Non-pigmented ciliary epithelial cell (primary cell): ENCODE measurements around the gene FBP2.
"Not testable (repeated sequence)": the region's sequence is repeated elsewhere in the genome, so short reads cannot be mapped to it uniquely, and the experiment has no call there.

Experiments used
- DNase-seq: peaks from one replicate; pipeline ENCODE4 v3.0.0-alpha.2; 2010; ENCODE audit warnings: low read depth

FBP2 gene

DNA sequence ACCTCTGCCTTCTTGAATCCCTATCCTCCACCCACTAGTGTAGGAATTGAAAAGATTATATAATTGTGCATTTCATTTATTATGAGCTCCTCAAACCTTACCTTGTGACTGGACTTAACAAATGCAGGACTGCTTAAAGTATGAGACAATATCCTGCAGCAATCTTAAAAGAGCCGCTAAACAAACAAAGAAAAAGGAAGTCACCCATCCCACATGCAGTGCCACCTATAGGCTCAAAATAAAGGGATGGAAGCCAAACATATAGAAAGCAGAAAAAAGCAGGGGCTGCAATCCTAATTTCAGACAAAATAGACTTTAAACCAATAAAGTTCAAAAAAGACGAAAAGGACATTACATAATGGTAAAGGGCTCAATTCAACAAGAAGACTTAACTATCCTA lies 30.1 kb downstream of the FBP2 start:
- DNase-seq: no peak

DNA sequence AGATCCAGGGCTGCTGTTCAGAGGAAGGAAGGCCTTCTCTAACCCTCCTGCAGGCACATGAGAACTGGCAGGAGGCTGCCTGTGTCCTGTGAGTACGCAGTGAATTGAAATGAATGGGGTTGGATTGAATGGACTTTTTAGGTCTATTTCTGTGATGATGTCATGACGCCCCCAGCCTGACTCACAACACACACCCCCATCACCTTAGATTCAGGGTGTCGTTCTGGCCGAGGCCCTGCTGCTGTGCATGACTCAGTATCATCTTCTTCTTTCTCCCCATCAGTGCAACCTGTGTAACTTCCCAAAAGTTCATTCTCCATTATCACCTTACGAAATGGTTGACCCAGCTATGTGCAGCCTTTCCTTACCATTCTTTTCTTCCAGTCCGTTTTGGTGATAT lies 33.4 kb downstream of the FBP2 start:
- no peak for DNase-seq

DNA sequence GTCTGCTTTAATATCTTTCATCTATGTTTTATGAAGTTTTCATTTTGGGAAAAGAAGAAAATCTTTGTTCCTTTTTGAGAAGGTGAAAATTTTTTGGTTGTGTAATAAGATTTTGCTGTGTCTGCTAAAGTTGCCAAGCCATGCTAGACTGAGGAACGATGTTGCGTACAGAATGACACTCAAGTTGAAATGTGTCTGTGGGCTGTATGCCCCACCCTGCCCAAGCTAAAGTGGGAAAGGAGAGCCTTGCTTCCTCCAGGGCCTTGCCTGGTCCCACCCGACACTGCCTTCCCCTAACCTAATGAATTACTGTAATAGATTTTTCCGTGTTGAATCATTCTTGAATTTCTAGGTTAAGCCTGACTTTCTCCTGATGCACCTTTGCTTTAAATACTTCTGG lies 36.2 kb downstream of the FBP2 start:
- no peak for DNase-seq

DNA sequence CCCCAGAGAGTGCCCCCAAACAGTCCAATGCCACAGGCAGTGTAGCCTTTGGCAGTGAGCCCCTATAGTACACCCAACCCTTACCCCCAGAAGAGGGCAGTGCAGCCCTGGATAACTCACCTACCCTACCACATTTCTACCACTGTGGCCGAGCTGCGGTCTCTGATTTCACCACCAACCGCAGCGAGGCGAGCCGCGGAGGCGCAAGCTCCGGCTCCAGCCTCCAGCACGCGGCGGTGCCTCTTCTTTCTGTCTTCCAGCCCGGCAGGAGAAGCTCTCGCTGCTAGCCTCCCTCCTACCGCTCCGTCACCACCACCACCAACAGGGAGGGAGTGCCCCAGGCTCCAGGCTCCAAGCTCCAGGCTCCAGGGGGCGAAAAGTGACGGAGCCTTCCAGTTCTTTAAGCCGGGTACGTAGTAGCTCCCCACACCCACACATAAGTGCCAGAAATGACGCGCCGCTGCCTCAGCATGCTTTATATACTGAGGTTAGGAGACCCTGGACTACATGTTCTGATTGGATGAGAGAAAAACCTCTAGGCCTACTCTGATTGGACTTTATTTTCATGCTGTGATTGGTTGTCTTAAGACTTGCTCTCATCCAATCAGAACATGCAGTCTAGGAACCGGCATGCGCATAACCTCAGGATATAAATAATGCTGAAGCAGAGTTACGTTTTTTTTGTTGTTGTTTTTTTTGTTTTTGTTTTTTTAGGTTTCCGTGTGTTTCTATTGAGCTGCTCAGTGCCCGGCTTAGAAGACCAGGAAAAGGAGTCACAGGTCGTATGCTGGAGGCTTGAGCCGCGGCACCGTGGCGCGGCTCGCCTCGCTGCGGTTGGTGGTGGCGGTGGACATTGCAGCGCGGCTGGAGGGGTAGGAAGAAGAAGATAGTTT lies 38.9 kb downstream of the FBP2 start, which contains the start of gene PCAT7:
Gene PCAT7, plus strand, starts transcription at position 645 of the 893 bp plus-strand sequence.
- no peak for DNase-seq

DNA sequence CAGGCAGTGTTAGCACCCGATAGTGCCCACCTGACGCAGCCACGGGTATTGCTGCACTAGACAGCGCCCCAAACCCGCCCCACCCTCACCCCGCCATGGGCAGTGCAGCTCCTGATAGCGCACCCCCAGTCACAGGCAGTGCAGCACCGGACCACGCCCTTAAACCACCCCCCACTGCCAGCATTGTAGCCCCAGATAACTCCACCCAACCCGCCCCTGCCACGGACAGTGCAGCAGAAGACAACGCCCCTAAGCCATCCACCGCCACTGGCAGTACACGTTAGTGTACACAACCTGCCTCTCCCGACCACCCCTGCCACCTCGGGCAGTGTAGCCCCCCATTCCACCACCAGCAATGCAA lies 39.6 kb downstream of the FBP2 start:
- no peak for DNase-seq

DNA sequence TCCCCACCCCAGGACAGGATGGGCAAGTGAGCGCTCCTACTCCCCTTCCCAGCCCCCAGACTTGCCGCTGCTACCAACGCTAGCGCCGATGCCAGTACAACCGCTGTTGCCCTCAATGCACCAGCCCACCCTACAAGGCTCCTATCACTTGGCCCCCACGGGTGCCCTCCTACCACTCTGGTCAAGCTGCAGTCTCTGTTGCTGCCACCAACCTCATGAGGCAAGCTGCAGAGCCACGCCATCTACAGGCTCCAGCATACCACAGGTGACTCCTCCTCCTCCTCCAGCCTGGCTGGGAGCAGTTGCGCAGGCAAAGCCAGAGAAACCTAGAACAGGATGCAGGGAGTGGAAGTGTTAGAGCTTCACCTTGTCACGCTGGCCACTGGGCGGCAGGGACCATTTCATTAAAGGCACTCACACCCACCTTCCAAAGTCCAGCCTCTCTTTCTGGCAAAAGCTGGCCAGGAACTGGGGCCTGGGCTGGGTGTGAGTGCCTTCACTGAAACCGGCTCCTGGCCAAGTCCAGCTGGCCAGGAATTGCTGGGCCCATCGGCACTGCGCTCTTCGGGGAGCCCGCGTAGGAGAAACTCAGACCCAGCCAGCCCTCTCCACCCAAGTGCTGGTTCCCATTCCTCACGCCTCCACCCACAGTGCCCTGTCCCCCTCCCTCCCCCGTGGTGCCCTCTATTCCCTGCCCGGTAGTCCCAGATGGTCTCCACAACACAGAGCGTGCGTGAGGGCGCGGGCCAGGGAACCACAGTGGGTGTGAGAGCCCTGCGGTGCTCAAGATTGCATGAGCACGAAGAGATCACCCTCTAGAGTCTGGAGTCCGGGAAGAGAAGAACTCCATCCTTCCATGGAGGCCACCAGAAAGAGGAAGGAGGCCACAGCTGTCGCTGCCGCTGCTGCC lies 40.3 kb downstream of the FBP2 start:
- DNase-seq: no peak

DNA sequence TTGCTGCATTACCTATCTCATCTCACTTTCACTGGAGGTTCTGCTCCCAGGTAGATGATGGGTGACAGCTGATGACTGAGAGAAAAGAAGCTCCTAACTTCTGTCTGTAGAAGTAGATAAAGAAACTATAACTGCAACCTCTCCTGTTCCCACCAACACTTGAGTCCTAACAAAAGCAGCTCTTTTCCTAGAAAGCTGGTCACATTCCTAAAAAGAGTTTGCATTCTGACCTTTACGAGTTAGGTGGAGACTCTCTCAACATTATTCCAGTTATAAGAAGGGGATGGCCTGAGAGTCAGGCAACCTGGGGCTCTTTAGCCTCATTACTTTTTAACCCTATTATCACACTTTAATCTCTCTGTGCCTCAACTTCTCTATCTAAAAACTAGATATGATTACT lies 47.7 kb downstream of the FBP2 start:
- DNase-seq: no peak

DNA sequence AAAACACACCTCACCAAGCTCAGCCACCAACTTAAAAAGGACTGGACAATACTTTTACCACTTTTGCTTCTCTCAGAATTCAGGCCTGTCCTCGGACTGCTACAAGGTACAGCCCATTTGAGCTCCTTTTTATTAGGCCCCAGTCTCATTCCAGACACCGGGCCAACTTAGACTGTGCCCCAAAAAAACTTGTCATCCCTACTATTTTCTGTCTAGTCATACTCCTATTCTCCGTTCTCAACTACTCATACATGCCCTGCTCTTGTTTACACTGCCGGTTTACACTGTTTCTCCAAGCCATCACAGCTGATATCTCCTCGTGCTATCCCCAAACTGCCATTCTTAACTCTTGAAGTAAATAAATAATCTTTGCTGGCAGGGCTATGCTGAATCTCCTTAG lies 49.3 kb downstream of the FBP2 start:
- DNase-seq: not testable (repeated sequence)

DNA sequence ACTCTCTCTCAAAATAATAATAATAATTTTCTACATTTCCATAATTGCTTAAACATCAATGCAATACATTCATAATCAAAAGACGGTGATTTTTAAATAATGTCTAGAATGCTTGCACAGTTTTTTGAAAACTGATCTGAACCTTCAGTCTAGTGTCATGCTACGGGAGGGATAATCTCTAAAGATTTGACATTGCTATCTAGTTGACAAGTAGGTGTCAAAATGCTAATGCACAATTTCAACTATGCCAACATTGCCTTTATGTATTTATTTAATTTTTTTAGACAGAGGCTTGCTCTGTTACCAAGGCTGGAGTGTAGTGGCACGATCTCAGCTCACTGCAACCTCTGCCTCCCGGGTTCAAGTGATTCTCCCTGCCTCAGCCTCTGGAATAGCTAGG lies 54.7 kb downstream of the FBP2 start:
- DNase-seq: no peak

DNA sequence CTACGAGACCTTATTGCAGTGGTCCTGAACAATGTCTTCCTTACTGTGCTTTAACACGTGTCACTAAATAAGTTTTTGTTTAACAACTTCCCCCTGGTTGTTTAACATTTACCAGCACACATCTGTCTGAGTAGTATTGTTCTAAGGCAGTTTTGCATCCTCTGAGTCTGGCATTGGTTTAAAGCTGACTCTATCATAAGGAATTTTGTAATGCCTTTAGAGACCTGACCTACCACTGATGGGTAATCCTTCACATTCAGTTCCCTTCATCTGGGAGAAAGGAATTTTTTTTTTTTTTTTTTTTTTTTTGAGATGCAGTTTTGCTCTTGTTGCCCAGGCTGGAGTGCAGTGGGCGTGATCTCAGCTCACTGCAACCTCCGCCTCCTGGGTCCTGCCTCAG lies 58.7 kb downstream of the FBP2 start:
- no peak for DNase-seq

DNA sequence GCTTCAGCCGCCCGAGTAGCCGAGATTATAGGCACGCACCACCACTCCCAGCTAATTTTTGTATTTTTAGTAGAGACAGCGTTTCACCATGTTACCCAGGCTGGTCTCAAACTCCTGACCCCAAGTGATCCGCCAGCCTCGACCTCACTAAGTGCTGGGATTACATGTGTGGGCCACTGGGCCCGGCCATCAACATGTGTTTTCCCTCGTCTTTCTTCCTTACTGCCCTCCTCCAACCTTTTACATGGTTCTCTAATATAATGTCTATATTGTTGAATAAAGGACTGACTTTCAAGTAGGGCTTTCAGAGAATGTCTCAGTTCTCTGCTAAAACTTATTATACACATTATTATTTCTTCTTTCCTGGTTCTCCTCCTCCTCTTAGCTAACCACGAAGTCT lies 60.0 kb downstream of the FBP2 start:
- no peak for DNase-seq

DNA sequence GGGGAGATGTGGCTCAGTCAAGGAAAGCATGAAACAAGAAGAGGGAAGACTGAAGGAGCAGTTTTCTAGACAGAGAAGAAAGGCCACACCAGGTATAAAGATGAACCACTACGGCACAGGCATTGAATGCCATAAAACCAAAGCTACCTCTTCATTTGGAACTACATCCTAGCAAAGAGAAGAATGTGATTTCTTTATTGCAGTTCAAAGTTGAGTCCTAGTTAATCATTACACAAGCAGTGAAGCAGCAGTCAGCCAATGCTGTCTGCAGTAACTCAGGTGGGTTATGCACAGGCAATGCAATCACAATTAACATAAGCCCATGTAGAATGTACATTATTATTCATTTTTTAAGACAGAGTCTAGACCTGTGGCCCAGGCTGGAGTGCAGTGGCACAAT lies 60.5 kb downstream of the FBP2 start:
- no peak for DNase-seq

DNA sequence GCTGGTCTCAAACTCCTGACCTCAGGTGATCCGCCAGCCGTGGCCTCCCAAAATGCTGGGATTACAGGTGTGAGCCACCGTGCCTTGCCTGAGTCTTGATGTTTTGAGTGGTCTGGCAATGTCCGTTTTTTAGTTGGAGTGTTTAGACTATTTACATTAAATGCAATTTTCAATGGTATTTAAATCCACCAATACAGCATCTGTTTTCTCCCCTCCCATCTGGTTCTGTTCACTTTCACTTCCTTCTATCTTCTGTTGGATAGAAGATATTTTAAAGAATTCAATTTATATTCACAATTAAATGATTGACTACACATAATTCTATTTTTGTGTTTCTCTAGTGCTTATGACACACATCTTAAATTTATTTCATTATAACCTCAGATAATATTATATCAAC lies 64.7 kb downstream of the FBP2 start:
- no peak for DNase-seq

DNA sequence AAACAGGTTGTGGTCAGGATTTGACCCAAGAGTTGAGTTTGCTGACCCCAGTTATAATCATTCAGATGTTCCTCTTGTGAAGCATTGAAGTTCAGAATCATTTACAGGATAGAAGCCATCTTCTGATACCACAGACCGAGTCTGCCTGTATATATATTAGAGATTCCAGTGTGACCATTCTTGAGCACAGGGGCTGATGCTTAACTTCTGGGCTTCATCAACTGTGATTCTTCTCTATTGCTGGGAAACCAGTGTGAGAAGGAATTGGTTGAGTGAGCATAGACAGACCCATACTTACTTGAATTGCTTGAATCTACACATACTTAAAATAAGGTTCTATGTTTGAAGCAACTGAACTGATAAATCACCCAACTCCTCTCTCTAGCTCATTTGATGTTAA lies 66.7 kb downstream of the FBP2 start:
- no peak for DNase-seq

DNA sequence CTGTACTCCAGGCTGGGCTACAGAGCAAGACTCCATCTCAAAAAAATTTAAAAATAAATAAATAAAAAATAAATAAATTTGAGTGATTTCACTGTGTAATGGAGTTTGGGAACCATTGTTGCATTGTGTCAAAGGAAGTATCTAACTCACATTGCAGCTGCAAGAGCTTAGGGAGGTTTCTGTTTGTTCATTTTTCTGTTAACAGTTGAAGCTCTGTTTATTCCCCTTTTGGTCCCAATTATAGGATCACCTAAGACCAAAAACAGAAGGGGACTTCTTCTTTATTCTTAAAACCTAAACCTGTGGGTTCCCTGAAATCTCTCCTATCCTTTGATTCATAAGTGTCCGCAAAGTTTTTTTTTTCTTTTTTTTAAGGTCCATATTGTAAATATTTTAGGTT lies 67.4 kb downstream of the FBP2 start:
- DNase-seq: no peak

DNA sequence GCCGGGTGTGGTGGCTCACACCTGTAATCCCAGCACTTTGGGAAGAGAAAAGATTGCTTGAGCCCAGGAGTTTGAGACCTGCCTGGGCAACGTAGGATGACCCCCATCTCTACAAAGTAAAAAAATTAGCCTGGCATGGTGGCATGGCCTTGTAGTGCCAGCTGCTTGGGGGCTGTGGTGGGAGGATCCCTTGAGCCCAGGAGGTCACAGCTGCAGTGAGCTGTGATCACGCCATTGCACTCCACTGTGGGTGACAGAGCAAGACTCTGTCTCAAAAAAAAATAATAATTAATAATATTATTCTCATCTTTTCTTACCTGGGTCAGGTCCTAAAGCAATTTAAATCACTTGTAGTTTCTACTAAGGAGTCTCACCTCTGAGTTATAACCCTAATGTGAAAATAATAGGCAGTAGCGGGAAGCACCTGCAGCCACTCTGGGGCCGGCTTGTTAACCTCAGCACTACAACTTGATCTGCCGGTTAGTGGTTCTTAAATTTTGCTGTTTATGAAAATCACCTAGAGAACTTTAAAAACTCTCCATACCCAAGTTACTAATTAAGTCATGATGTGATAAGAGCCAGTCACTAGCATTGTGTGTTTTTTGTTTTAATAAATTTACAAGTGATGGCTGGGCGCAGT lies 68.1 kb downstream of the FBP2 start:
- DNase-seq: no peak

DNA sequence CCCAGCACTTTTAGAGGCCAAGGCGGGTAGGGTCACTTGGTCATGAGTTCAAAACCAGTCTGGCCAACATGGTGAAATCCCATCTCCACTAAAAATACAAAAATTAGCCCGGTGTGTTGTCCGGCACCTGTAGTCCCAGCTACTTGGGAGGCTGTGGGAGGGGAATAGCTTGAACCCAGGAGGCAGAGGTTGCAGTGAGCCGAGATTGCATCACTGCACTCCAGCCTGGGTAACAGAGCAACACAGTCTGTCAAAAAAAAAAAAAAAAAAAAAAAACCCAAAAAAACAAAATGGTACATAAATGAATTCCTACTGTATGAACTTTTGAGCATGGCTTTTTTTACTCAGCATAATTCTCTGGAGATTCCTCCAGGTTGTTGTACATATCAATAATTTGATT lies 76.4 kb downstream of the FBP2 start:
- no peak for DNase-seq

DNA sequence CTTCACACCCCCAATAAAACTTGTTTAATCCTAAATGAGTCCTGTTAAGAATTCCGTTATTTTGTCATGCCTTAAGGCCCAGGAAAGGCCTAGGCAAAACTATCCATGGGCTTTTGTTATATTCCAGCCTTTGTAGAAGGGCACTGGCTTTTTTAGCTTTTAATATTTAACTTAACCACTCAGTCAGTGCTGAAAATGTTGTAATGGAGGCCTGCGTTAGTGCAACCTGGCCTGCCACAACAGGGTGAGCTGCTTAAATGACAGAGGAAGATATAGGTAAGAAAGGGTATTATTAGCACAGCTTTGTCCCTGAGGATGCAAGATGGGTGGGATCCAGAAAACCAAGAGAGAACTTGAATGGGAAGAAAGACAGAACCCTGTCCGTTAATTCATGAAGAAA lies 78.9 kb downstream of the FBP2 start:
- DNase-seq: no peak

DNA sequence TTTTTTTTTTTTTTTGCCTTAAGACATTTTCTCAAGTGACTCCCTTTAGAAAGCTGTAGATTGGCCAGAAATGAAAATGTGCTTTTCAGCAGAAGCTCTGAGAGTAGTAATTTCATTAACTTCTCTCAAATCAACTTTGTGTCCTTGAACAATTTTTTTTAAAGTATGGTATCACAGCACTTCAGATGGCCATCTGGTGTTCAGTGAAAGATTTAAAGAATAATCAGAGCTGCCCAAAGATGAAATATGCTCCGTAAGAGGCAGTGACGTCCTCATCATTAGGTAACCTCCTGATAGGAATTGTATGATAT lies 81.7 kb downstream of the FBP2 start:
- DNase-seq: no peak

DNA sequence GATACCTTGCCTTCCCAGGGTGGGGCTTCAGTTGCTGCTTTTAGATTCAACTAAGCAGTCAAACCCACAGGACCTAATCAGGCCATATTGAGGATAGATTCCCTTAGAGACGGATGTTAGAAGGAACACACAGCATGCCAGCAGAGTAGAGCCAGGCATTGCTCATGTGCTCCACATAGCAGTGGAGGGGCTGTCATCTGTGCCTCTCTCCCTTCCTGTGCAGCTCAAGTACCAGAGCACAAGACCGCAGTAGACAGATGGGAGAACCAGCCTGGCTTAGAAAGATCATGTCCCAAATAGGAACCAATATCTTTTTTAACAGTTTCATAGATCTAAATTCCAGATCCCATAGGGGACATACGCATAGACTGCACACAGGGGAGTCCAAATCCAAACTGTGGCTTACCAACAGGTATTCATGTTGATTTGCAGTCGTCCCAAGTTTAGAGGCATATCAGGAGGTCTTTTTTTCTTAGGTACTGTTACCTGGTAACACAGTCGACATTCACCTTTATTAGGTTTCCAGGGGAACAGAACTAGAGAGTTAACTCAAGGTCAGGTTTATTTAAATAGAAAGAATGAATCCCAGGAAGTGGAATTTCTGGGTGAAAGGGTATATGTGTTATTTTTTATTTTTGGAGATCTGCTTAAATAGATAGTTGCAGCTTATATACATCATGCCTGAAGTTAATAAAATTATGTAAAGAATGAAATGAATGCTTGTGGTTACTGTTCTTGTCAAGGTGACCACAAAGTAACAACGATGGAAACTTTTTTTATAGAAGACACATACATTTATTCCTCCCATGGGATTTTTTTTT lies 82.3 kb downstream of the FBP2 start:
- no peak for DNase-seq
